ENCODE measurements around the gene MRPL20.

The MRPL20 gene

GRCh38 chr1:1441002-1441888 is 34.2 kb upstream of the MRPL20 start:
- CTCF ChIA-PET: interaction anchor here (0.6 to 2.1 kb wide), 10 partner anchors 10 to 766 kb away, joined by 3 to 13 read pairs (median 4); no protein-coding TSS in a partner anchor
- POLR2A ChIA-PET: interaction anchor here (0.7 to 2.2 kb wide), 4 partner anchors 9 to 42 kb away, joined by 3 to 9 read pairs (median 4); partner anchors contain the start of genes CCNL2 and MRPL20
- peak; percentile 83 for DNase-seq (ENCODE audit: extremely low spot score)
- TF ChIP-seq ARNT (IDR thresholded peaks at IDR 0.05) (no peak), FOXM1 (IDR thresholded peaks at IDR 0.05; ENCODE audit: borderline replicate concordance) (0 out of 2 replicates have a peak, but pooled peaks have one; percentile 14), CTBP1 (IDR thresholded peaks at IDR 0.05; ENCODE audit: borderline replicate concordance) (no peak), SUZ12 (IDR thresholded peaks at IDR 0.05) (no peak), ZNF384 (IDR thresholded peaks at IDR 0.05) (no peak)

- DNase-seq (ENCODE audit: extremely low spot score): no peak
- POLR2A ChIA-PET: interaction anchor here (1.2 to 2.2 kb wide), 3 partner anchors 10 to 41 kb away, joined by 3 to 9 read pairs (median 6); partner anchors contain the start of genes CCNL2 and MRPL20
- CTCF ChIA-PET: interaction anchor here (0.6 to 2.1 kb wide), 7 partner anchors 9 to 767 kb away, joined by 3 to 13 read pairs (median 5); no protein-coding TSS in a partner anchor
- TF ChIP-seq TARDBP (IDR thresholded peaks at IDR 0.05) (no peak), ZNF384 (IDR thresholded peaks at IDR 0.05) (no peak), CTBP1 (IDR thresholded peaks at IDR 0.05; ENCODE audit: borderline replicate concordance) (no peak), NFRKB (IDR thresholded peaks at IDR 0.05) (no peak), L3MBTL2 (conservative IDR thresholded peaks at IDR 0.05) (no peak), FOXA1 (IDR thresholded peaks at IDR 0.05) (no peak), HDGF (IDR thresholded peaks at IDR 0.05; ENCODE audit: borderline replicate concordance) (no peak), SP1 (IDR thresholded peaks at IDR 0.05) (no peak), FOXM1 (IDR thresholded peaks at IDR 0.05; ENCODE audit: borderline replicate concordance) (no peak), ARNT (IDR thresholded peaks at IDR 0.05) (no peak), ELF4 (IDR thresholded peaks at IDR 0.05) (no peak), BHLHE40 (IDR thresholded peaks at IDR 0.05; ENCODE audit: borderline replicate concordance) (no peak), FOXK2 (IDR thresholded peaks at IDR 0.05) (no peak), LEF1 (IDR thresholded peaks at IDR 0.05; ENCODE audit: borderline replicate concordance) (no peak), SUZ12 (IDR thresholded peaks at IDR 0.05) (no peak)
- TF ChIP-seq, protein P1, sequence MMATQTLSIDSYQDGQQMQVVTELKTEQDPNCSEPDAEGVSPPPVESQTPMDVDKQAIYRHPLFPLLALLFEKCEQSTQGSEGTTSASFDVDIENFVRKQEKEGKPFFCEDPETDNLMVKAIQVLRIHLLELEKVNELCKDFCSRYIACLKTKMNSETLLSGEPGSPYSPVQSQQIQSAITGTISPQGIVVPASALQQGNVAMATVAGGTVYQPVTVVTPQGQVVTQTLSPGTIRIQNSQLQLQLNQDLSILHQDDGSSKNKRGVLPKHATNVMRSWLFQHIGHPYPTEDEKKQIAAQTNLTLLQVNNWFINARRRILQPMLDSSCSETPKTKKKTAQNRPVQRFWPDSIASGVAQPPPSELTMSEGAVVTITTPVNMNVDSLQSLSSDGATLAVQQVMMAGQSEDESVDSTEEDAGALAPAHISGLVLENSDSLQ (IDR thresholded peaks at IDR 0.05): no peak
These were observed 33.3 kb upstream of the MRPL20 start for GRCh38 chr1:1440262-1441001.

- DNase-seq (ENCODE audit: extremely low spot score): no peak
- POLR2A ChIA-PET: interaction anchor here (2.1 kb wide), 1 partner anchor 41 kb away, joined by 9 read pairs; the partner anchor contains the start of gene CCNL2
- no peak for TF ChIP-seq ZNF384 (IDR thresholded peaks at IDR 0.05)
- no peak for TF ChIP-seq SUZ12 (IDR thresholded peaks at IDR 0.05)
- CTCF ChIA-PET: interaction anchor here (0.9 to 2.1 kb wide), 4 partner anchors 8 to 39 kb away, joined by 3 to 13 read pairs (median 6); no protein-coding TSS in a partner anchor
These were observed 32.6 kb upstream of the MRPL20 start for GRCh38 chr1:1439546-1440261.

GRCh38 chr1:1438531-1439381 is 31.7 kb upstream of the MRPL20 start:
- ChIA-PET POLR2A (interaction anchor here (2.5 to 3.0 kb wide), 2 partner anchors 32 to 40 kb away, joined by 9 to 15 read pairs; partner anchors contain the start of genes CCNL2 and MRPL20), CTCF (no interaction called here)
- no peak for DNase-seq (ENCODE audit: extremely low spot score)
- TF ChIP-seq FOXA1 (IDR thresholded peaks at IDR 0.05) (no peak), ELF4 (IDR thresholded peaks at IDR 0.05) (no peak), CTBP1 (IDR thresholded peaks at IDR 0.05; ENCODE audit: borderline replicate concordance) (no peak), FOXM1 (IDR thresholded peaks at IDR 0.05; ENCODE audit: borderline replicate concordance) (no peak), ZNF384 (IDR thresholded peaks at IDR 0.05) (no peak), LEF1 (IDR thresholded peaks at IDR 0.05; ENCODE audit: borderline replicate concordance) (no peak), HDGF (IDR thresholded peaks at IDR 0.05; ENCODE audit: borderline replicate concordance) (no peak), BHLHE40 (IDR thresholded peaks at IDR 0.05; ENCODE audit: borderline replicate concordance) (no peak)

DNA sequence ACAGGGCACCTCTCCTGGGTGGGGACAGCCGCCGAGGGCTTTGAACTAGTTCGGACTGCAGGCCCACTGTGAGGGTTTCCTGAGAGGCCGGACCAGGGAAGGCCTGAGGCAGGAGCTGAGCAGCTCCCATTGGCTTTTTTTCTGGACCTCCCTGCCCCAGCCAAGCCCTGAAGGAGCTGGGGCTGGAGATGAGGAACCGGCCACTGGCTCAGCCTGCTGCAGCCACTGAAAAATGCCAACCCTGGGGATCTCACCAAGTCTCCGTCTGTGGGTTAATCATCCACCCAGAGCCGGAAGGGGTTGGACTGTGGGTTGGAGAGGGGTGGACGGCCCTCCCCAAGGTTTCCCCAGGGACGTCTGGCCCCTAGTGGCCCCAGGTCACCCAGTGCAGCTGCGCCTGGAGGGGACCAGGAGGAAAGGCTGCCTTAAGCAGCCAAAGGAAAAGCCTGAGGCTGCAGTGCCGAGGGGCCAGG is 30.8 kb upstream of the MRPL20 start:
- no peak for DNase-seq (ENCODE audit: extremely low spot score)
- ChIA-PET CTCF (no interaction called here), POLR2A (interaction anchor here (0.9 to 3.0 kb wide), 3 partner anchors 13 to 39 kb away, joined by 3 to 15 read pairs (median 9); partner anchors contain the start of genes CCNL2 and MRPL20)
- TF ChIP-seq LEF1 (IDR thresholded peaks at IDR 0.05; ENCODE audit: borderline replicate concordance) (no peak), ZNF384 (IDR thresholded peaks at IDR 0.05) (no peak), CTBP1 (IDR thresholded peaks at IDR 0.05; ENCODE audit: borderline replicate concordance) (no peak), FOXK2 (IDR thresholded peaks at IDR 0.05) (no peak), BHLHE40 (IDR thresholded peaks at IDR 0.05; ENCODE audit: borderline replicate concordance) (no peak), HDGF (IDR thresholded peaks at IDR 0.05; ENCODE audit: borderline replicate concordance) (no peak), SUZ12 (IDR thresholded peaks at IDR 0.05) (no peak), NFRKB (IDR thresholded peaks at IDR 0.05) (no peak), L3MBTL2 (conservative IDR thresholded peaks at IDR 0.05) (no peak), FOXM1 (IDR thresholded peaks at IDR 0.05; ENCODE audit: borderline replicate concordance) (no peak), SP1 (IDR thresholded peaks at IDR 0.05) (no peak), ARNT (IDR thresholded peaks at IDR 0.05) (no peak), FOXA1 (IDR thresholded peaks at IDR 0.05) (no peak), ELF4 (IDR thresholded peaks at IDR 0.05) (no peak), TARDBP (IDR thresholded peaks at IDR 0.05) (no peak)
- TF ChIP-seq, protein P1 (IDR thresholded peaks at IDR 0.05): no peak
